Fibroblast of mammary gland (primary cell): ENCODE data around the gene MSANTD7.

ENCODE experiments used
- DNase-seq: peaks from one replicate; pipeline ENCODE4 v3.0.0-alpha.2; 2010; ENCODE audit warnings: low read depth
- H3K4me3 ChIP-seq: 2 replicates; pipeline ENCODE4 v1.5.1; 2011; ENCODE audit warnings: low read depth, mild to moderate bottlenecking, low read length, moderate library complexity; ENCODE audit not compliant: control insufficient read depth
- CTCF ChIP-seq: conservative IDR thresholded peaks from 2 replicates; pipeline ENCODE4 v1.5.1; 2011; ENCODE audit warnings: low read depth, low read length, inconsistent platforms; ENCODE audit not compliant: control insufficient read depth, insufficient read depth

Gene MSANTD7

DNA sequence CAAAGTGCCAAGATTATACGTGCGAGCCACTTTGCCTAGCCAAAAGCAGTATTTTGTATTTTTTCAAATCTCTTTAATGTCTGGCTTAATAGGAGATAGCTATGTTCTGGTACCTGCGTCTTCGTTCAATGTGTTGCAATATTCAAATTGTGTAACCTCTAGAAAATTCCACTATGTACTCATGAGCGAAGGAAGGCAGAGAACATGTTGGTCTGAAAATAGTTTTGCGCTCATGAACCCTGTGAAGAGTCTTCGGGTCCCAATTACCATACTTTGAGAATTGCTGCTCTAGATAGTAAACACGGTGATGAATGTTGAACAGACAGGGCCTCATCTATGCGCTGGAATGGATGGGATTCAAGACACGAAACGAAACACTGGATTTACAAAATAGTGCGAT lies 37.8 kb downstream of the MSANTD7 start:
- no peak for DNase-seq
- H3K4me3 ChIP-seq = no peak overlapping the region
- TF ChIP-seq CTCF = no peak

DNA sequence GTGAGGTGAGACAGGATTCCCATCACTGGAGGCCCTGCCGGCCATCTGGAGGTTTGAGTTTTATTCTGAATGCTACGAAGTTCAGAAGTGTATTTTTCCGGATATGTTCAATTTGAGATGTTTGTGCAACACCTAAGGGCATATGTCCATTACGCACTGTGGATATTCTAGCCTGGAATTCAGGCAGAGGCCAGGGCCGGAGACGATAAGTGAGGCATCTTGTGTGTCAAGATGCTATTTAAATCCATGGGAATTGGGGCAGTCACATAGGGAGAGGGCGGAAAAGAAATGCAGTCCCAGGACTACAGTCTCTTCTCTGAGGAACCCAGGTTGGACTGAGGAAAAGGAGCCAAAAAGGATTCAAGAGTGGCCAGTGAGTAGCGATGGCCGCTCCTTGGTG lies 38.7 kb downstream of the MSANTD7 start:
- DNase-seq = no peak
- no peak overlapping the region for H3K4me3 ChIP-seq
- TF ChIP-seq CTCF = no peak

- DNase-seq = peak; percentile 89
- no peak for TF ChIP-seq CTCF
- peak within 1 kb of the TSS; percentile 93 for H3K4me3 ChIP-seq
These were observed 40.4 kb downstream of the MSANTD7 start, which contains the start of gene SUV39H2 for GRCh38 chr10:14878266-14879123. TSS of gene SUV39H2 (plus strand) at chr10:14878866. CDS start at chr10:14878889, 23 bp downstream.

DNA sequence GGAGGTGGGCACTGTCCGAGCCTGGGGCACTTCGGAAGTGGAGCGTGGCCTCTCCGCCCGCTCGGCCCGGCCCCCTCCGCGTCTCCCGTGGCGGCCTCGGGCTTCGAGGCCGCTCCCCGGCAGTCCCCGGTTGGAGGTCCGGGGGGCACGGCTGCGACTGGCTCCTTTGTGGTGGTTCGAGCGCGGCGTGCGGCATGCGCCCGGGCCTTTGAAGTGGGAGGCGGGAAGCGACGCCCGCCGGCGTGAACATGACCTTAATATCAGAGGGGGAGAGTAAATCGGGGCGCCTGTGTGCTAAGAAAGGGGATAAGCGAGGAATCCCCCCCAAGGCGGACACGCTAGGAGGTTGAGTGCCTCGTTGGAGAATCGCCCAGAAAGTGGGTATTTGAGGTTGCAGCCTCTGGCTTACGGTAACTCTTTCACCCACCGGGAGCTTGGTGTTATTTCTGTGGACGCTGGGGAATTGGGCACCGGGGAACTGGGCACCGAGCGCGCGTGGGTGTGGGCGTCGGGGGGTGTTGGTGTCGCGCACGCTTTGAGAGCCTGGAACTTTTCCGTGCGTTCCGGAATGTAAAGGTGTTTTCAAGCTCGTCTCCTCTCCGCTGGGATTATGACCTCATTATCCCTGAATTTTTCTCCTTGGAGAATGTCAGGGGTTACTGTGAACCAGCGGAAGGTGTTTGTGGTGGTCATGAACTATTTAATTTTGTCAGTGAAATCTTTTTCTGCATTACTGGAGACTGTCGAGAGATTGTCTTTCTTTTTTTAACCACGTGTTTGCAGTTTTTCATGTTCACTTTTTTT lies 41.2 kb downstream of the MSANTD7 start:
- no peak for TF ChIP-seq CTCF
- DNase-seq = no peak
- peak overlapping the region; percentile 71 for H3K4me3 ChIP-seq

GRCh38 chr10:14879928-14880193 lies 41.8 kb downstream of the MSANTD7 start:
- TF ChIP-seq CTCF = no peak
- H3K4me3 ChIP-seq = peak overlapping the region; percentile 71
- DNase-seq = no peak

DNA sequence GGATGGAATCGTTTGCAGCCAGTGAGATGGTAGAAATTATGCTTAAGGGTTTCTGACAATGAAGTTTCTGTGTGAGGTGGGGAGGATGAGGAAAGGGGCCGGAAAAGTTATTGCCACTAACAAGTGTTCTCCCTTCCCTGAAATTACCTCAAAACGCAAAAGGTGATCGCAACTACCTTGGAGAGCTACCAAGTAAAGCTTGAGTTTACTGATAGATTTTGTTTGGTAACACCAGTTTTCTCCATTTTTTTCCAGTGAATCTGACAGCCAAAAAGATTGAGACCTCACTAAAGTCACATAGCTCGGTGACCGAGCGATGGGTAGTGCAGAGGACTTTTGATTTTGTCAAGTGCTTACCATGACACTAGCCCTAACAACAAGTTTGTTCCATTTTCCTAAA lies 42.1 kb downstream of the MSANTD7 start:
- TF ChIP-seq CTCF = no peak
- no peak for DNase-seq
- peak overlapping the region; percentile 71 for H3K4me3 ChIP-seq
